ENCODE results near the gene ZFP92. TPM values are rescaled to one million over a fixed set of nuclear protein-coding genes. Genes with fewer than 3 reads are reported as not detected.
"Not testable (repeated sequence)": the region's sequence is repeated elsewhere in the genome, so short reads cannot be mapped to it uniquely, and the experiment has no call there.

ZFP92 gene
- total and polyA plus RNA-seq, 4 donors: 0.23 to 0.99 (median 0.81) TPM

DNA sequence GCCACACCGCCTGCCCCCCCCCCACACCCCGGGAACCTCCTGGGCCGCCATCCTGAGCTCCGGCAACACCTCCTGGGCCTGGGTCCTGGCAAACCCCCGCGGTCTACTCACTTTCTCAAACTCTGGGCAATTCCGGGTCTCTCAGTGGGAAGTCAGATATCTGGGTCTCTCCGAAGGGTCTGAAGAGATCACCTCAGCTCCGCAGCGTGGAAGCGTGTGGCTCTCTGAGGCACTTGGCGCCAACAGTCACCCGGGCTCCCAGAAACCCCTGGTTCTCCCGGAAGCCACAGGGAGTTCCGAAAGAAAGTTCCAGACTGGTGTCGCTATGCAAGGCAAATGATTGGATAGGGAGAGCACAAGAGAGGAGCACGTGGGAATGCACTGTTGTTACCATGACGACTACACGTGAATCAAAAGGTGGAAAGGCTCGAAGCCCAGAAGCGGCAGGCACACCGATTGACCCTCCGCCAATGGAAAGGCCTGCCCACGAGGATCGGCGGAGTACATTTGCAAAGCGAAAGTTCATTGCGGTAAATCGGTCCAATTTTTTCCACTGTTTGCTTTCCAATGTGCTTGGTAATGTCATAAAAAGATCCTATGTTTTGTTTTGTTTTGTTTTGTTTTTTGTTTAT is 10.0 kb upstream of the ZFP92 start, which contains the start of gene PNMA6E:
PNMA6E (minus strand) TSS at position 218 of the 632 bp plus-strand sequence. CDS start 2,501 bp downstream, outside the sequence.
- no peaks in the 10 kb centered on the region for H3K36me3 ChIP-seq (ENCODE audit: control insufficient read depth in 1 of 2, insufficient read depth in 2 of 2, low read length in 1 of 2)
- no peaks in the 10 kb centered on the region for H3K27me3 ChIP-seq (ENCODE audit: control insufficient read depth in 1 of 2, insufficient read depth in 2 of 2, low read length in 1 of 2)
- DNase-seq (peak in 1 of 2 donors; percentile 45), ATAC-seq (ENCODE audit: low FRiP score) (no peak)
- intact Hi-C loops (cut with DNase I): no loop called here
- no peak within 1 kb of the TSS for H3K4me3 ChIP-seq (ENCODE audit: low read length in 2 of 2)
- H3K27ac ChIP-seq (ENCODE audit: low read depth in 1 of 2, low read length in 2 of 2): no peak within 1 kb of the TSS
- H3K9me3 ChIP-seq (ENCODE audit: control insufficient read depth, low read length): no peaks in the 10 kb centered on the region
- WGBS, 2 donors: 93 to 94% methylated on average over 29 of the region's 29 CpGs
- H3K4me1 ChIP-seq (ENCODE audit: control insufficient read depth in 1 of 2, insufficient read depth in 2 of 2, low read length in 2 of 2): no peaks in the 10 kb centered on the region

DNA sequence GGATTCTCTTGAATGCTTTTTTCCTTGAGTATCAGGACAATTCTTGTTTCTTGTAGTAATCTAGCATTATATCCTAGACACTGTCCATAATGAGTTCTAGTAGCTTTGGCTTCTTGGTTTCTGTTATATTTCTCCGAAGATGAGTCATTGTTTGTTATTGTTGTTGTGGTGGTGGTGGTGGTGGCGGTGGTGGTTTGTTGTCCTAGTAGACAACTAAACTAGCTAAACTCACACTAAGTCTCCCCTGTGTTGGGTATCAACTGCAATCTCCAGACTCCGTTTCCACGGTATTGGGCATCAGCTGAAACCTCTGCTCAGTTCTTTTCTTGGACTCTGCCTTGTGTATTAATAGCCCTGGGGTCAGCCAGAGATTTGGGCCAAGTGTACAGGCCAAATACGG is 6.9 kb upstream of the ZFP92 start:
- H3K36me3 ChIP-seq (ENCODE audit: control insufficient read depth in 1 of 2, insufficient read depth in 2 of 2, low read length in 1 of 2); intact Hi-C loops (cut with DNase I); H3K9me3 ChIP-seq (ENCODE audit: control insufficient read depth, low read length); H3K4me1 ChIP-seq (ENCODE audit: control insufficient read depth in 1 of 2, insufficient read depth in 2 of 2, low read length in 2 of 2); H3K27ac ChIP-seq (ENCODE audit: low read depth in 1 of 2, low read length in 2 of 2); ATAC-seq (ENCODE audit: low FRiP score); H3K4me3 ChIP-seq (ENCODE audit: low read length in 2 of 2); H3K27me3 ChIP-seq (ENCODE audit: control insufficient read depth in 1 of 2, insufficient read depth in 2 of 2, low read length in 1 of 2): not testable (repeated sequence)
- 71 to 75% methylated on average over 5 of the region's 5 CpGs for WGBS, 2 donors
- peak in 1 of 2 donors; percentile 42 for DNase-seq

DNA sequence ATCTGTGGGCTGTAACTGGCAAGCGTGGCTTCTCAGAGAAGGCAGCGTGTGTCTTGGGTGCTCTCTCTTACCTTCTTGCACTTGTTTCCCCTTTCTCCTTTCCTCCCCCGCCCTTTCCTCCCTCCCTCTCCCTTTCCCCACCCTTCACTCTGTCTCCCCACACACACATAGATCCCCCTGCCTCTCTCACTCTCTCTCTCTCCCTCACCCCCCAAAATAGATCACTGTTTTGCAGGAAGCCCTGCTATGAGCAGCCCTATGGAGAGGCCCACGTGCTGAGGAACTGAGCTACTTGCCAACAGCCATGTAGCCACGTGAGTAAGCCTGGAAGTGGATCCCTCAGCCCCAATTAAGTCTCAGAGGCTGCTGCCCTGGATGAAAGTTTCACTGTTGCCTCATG is 5.8 kb upstream of the ZFP92 start:
- intact Hi-C loops (cut with DNase I): no loop called here
- H3K4me1 ChIP-seq (ENCODE audit: control insufficient read depth in 1 of 2, insufficient read depth in 2 of 2, low read length in 2 of 2): no peaks in the 10 kb centered on the region
- H3K27me3 ChIP-seq (ENCODE audit: control insufficient read depth in 1 of 2, insufficient read depth in 2 of 2, low read length in 1 of 2): no peaks in the 10 kb centered on the region
- WGBS, 2 donors: 51 to 53% methylated on average over 5 of the region's 5 CpGs
- no peak for ATAC-seq (ENCODE audit: low FRiP score)
- DNase-seq: peak in 1 of 2 donors; percentile 26
- no peaks in the 10 kb centered on the region for H3K36me3 ChIP-seq (ENCODE audit: control insufficient read depth in 1 of 2, insufficient read depth in 2 of 2, low read length in 1 of 2)
- H3K4me3 ChIP-seq (ENCODE audit: low read length in 2 of 2): no peak overlapping the region
- H3K27ac ChIP-seq (ENCODE audit: low read depth in 1 of 2, low read length in 2 of 2): no peak overlapping the region
- no peaks in the 10 kb centered on the region for H3K9me3 ChIP-seq (ENCODE audit: control insufficient read depth, low read length)

DNA sequence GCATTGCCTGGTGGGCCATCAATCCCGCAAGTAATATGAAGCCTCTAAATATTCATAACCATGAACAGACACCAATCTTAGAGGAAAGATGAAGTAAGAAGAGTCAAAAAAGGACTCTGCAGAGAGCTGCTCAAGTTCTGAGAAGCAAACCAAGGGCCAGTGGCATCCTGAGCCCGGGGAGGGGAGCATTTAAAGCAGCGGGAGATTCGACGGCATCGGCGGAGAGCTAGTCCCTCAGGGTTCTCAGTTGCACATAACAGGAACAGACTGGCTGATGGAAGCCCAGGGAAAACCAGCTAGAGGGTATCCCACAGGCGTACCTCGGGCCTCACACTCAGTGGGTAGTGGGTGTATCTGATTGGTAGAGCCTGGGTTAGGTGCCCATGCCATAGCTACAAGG is 5.3 kb upstream of the ZFP92 start:
- H3K4me3 ChIP-seq (ENCODE audit: low read length in 2 of 2): no peak overlapping the region
- H3K4me1 ChIP-seq (ENCODE audit: control insufficient read depth in 1 of 2, insufficient read depth in 2 of 2, low read length in 2 of 2): no peaks in the 10 kb centered on the region
- no peaks in the 10 kb centered on the region for H3K9me3 ChIP-seq (ENCODE audit: control insufficient read depth, low read length)
- no peaks in the 10 kb centered on the region for H3K27me3 ChIP-seq (ENCODE audit: control insufficient read depth in 1 of 2, insufficient read depth in 2 of 2, low read length in 1 of 2)
- H3K36me3 ChIP-seq (ENCODE audit: control insufficient read depth in 1 of 2, insufficient read depth in 2 of 2, low read length in 1 of 2): no peaks in the 10 kb centered on the region
- WGBS, 2 donors: 87 to 94% methylated on average over 9 of the region's 9 CpGs
- ATAC-seq (ENCODE audit: low FRiP score): no peak
- H3K27ac ChIP-seq (ENCODE audit: low read depth in 1 of 2, low read length in 2 of 2): no peak overlapping the region
- intact Hi-C loops (cut with DNase I): no loop called here
- peak in 1 of 2 donors; percentile 37 for DNase-seq

DNA sequence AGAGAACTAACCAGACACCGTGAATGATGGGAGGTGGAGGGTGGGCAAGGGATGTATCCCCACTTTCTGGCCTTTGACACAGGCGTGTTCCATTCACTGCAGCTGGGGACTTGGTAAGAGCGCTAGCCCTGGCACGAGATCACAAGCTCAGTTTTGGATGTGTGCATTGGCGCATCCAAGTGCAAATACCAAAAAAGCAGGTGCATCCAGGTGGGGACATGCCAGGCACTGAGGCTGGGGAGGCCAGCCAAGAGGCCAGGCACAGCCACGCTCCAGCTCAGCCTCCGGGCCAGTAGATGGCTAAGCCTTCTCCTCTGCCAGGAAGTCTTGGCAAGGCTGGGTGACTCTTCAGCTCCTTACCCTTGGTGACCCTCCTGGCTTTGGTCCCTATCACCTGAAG is 4.4 kb upstream of the ZFP92 start:
- peak in 1 of 2 donors; percentile 62 for DNase-seq

DNA sequence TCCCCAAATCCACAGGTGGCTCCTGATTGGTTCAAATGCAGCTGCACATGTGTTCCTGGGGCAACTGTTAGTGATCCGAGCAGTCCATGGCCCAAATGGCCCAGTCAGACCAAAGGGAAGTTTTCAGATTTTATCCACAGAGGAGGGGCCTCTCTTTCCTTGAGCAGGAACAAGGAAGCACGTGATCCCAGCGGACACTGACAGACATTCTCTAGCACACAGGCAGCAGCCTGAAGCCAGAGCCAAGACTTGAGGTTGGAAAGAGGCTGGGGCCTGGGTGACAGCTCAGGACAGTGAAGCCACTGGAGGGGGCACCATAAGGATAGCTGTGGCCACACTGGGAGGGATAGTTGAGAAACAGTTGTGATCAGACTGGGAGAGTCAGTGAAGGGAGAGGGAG is 3.5 kb upstream of the ZFP92 start:
- no peak for ATAC-seq (ENCODE audit: low FRiP score)
- 78 to 85% methylated on average over 3 of the region's 3 CpGs for WGBS, 2 donors
- no peak for DNase-seq

More for the DNA sequence above, 4.4 kb upstream of the ZFP92 start:
- H3K9me3 ChIP-seq (ENCODE audit: control insufficient read depth, low read length): no peaks in the 10 kb centered on the region
- H3K27me3 ChIP-seq (ENCODE audit: control insufficient read depth in 1 of 2, insufficient read depth in 2 of 2, low read length in 1 of 2): no peaks in the 10 kb centered on the region
- H3K4me1 ChIP-seq (ENCODE audit: control insufficient read depth in 1 of 2, insufficient read depth in 2 of 2, low read length in 2 of 2): peaks cover 0 to 2% of the 10 kb centered on the region in 2 donors
- H3K27ac ChIP-seq (ENCODE audit: low read depth in 1 of 2, low read length in 2 of 2): no peak overlapping the region
- no peak for ATAC-seq (ENCODE audit: low FRiP score)
- no peak overlapping the region for H3K4me3 ChIP-seq (ENCODE audit: low read length in 2 of 2)
- no peaks in the 10 kb centered on the region for H3K36me3 ChIP-seq (ENCODE audit: control insufficient read depth in 1 of 2, insufficient read depth in 2 of 2, low read length in 1 of 2)
- WGBS, 2 donors: 70 to 74% methylated on average over 7 of the region's 7 CpGs
- intact Hi-C loops (cut with DNase I): no loop called here

DNA sequence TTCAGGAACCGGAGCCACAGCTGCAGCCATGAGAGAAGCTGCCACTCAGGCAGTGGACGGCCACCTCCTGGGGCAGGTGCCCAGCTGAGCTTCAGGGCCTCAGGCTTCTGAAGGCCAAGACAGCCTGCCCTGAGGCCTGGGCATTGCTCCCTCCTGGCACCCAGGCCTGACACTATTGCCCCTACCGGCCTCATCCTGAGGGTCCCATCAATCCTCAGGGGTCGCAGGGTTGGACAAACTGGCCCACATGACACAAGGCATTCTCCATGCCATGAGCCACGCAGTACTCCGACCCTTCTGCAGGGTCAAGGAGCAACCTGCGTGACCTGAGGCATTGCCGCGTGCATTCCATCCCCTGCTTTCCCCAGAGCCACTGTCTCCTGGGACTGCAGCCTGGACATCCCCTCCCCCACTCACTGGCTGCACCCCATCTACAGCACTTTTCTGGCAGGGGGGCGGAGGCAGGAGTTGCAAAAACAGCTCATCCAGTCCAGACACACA is 3.0 kb upstream of the ZFP92 start:
- Histone ChIP-seq H3K4me3 (ENCODE audit: low read length in 2 of 2) (no peak overlapping the region), H3K4me1 (ENCODE audit: control insufficient read depth in 1 of 2, insufficient read depth in 2 of 2, low read length in 2 of 2) (peaks cover 0 to 3% of the 10 kb centered on the region in 2 donors), H3K27ac (ENCODE audit: low read depth in 1 of 2, low read length in 2 of 2) (no peak overlapping the region), H3K36me3 (ENCODE audit: control insufficient read depth in 1 of 2, insufficient read depth in 2 of 2, low read length in 1 of 2) (no peaks in the 10 kb centered on the region), H3K27me3 (ENCODE audit: control insufficient read depth in 1 of 2, insufficient read depth in 2 of 2, low read length in 1 of 2) (no peaks in the 10 kb centered on the region), H3K9me3 (ENCODE audit: control insufficient read depth, low read length) (no peaks in the 10 kb centered on the region)
- DNase-seq: peak in 1 of 2 donors; percentile 68
- intact Hi-C loops (cut with DNase I): no loop called here
- WGBS, 2 donors: 84 to 86% methylated on average over 10 of the region's 10 CpGs
- ATAC-seq (ENCODE audit: low FRiP score): no peak

More for the DNA sequence above, 3.5 kb upstream of the ZFP92 start:
- intact Hi-C loops (cut with DNase I): no loop called here
- Histone ChIP-seq H3K4me3 (ENCODE audit: low read length in 2 of 2) (no peak overlapping the region), H3K9me3 (ENCODE audit: control insufficient read depth, low read length) (no peaks in the 10 kb centered on the region), H3K27ac (ENCODE audit: low read depth in 1 of 2, low read length in 2 of 2) (no peak overlapping the region), H3K4me1 (ENCODE audit: control insufficient read depth in 1 of 2, insufficient read depth in 2 of 2, low read length in 2 of 2) (peaks cover 0 to 3% of the 10 kb centered on the region in 2 donors), H3K36me3 (ENCODE audit: control insufficient read depth in 1 of 2, insufficient read depth in 2 of 2, low read length in 1 of 2) (no peaks in the 10 kb centered on the region), H3K27me3 (ENCODE audit: control insufficient read depth in 1 of 2, insufficient read depth in 2 of 2, low read length in 1 of 2) (no peaks in the 10 kb centered on the region)

DNA sequence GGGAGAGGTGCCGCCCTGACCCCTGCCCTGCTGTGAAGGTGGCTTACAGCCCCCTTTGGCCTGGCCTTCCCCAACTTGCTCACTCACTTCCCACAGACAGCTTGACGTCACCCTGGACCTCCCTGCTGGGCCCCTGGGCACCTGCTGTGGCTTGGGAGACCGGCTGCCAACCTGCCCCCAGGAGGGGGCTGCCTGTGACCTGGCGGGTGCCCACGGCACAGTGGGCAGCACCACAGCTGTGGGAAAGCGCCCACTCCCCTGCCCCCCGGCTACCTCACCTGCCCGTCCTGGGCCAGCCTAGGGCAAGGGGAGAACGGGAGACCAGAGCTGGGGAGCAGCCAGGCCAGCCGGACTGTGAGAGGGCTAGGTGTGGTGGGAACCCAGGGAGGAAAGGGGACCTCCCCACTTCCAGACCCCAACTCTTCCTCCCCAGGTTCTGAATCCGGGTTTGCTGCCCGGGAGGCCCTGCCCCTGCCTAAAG is 2.4 kb upstream of the ZFP92 start:
- no peak for ATAC-seq (ENCODE audit: low FRiP score)
- no peaks in the 10 kb centered on the region for H3K36me3 ChIP-seq (ENCODE audit: control insufficient read depth in 1 of 2, insufficient read depth in 2 of 2, low read length in 1 of 2)
- no peaks in the 10 kb centered on the region for H3K27me3 ChIP-seq (ENCODE audit: control insufficient read depth in 1 of 2, insufficient read depth in 2 of 2, low read length in 1 of 2)
- intact Hi-C loops (cut with DNase I): no loop called here
- peaks cover 0 to 3% of the 10 kb centered on the region in 2 donors for H3K4me1 ChIP-seq (ENCODE audit: control insufficient read depth in 1 of 2, insufficient read depth in 2 of 2, low read length in 2 of 2)
- no peak overlapping the region for H3K27ac ChIP-seq (ENCODE audit: low read depth in 1 of 2, low read length in 2 of 2)
- DNase-seq: peak in 1 of 2 donors; percentile 53
- H3K4me3 ChIP-seq (ENCODE audit: low read length in 2 of 2): no peak overlapping the region
- WGBS, 2 donors: 80 to 95% methylated on average over 11 to 12 of the region's 12 CpGs
- H3K9me3 ChIP-seq (ENCODE audit: control insufficient read depth, low read length): no peaks in the 10 kb centered on the region
